GM20431 (cell line): ENCODE data around the gene MEGF11.

Experiments
- in situ Hi-C: fragments of 300-500 bp; cut with MseI, MboI; formaldehyde crosslinking; loops from one replicate; pipeline ENCODE4 v1.15.0; 2020; ENCODE audit warnings: low sequenced_read_pairs; ENCODE audit not compliant: unreplicated experiment

MEGF11 gene

DNA sequence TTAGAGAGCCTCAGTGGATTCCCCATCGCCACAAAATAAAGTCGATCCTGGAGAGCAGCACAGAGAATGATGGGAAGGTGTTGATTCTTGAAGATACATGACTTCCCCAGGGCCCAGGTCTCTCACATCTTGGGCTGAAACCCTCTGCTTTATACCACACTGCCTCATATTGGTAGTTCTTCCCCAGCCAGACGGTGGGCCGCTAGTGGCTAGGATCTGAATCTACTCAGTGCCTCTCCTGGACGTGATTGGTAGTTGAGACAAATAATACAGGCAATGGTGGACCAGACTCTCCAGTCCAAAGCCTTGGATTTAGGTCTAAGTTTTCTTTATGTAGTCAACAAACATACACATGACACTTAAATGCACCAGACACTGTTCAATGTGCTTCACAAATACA lies 334.6 kb downstream of the MEGF11 start:
- in situ Hi-C loops: loop anchor here (25.0 kb wide), 1 partner anchor 368 kb away; the partner anchor contains the start of gene DIS3L

GRCh38 chr15:65918357-65918920 lies 335.1 kb downstream of the MEGF11 start:
- in situ Hi-C loops: loop anchor here (25.0 kb wide), 1 partner anchor 369 kb away; the partner anchor contains the start of gene DIS3L

GRCh38 chr15:65917936-65918335 lies 335.6 kb downstream of the MEGF11 start:
- in situ Hi-C loops: loop anchor here (25.0 kb wide), 1 partner anchor 369 kb away; the partner anchor contains the start of gene DIS3L

DNA sequence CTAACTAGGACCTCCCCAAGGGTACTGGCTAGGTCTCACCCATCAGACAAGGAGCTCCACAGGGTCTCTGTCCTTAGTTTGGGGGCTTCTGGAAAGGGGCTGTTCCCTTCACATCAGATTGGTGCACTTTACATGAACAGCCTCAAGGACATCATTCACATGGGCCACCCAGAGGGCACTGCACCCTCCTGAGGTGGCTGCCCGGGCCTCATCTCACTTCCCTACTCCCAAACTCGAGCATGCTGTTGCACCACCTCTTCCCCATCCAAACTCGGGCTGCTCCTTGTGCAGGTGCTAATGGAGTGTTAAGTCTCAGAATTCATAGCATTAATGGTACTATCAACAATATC lies 336.2 kb downstream of the MEGF11 start:
- in situ Hi-C loops: loop anchor here (25.0 kb wide), 1 partner anchor 370 kb away; the partner anchor contains the start of gene DIS3L

GRCh38 chr15:65916664-65917406 lies 336.7 kb downstream of the MEGF11 start:
- in situ Hi-C loops: loop anchor here (25.0 kb wide), 1 partner anchor 370 kb away; the partner anchor contains the start of gene DIS3L

- in situ Hi-C loops: loop anchor here (25.0 kb wide), 1 partner anchor 371 kb away; the partner anchor contains the start of gene DIS3L
These were observed 337.4 kb downstream of the MEGF11 start for GRCh38 chr15:65916041-65916663.

GRCh38 chr15:65914981-65915925 lies 338.3 kb downstream of the MEGF11 start:
- in situ Hi-C loops: loop anchor here (25.0 kb wide), 1 partner anchor 372 kb away; the partner anchor contains the start of gene DIS3L

GRCh38 chr15:65914386-65914785 lies 339.2 kb downstream of the MEGF11 start:
- in situ Hi-C loops: loop anchor here (25.0 kb wide), 1 partner anchor 373 kb away; the partner anchor contains the start of gene DIS3L

DNA sequence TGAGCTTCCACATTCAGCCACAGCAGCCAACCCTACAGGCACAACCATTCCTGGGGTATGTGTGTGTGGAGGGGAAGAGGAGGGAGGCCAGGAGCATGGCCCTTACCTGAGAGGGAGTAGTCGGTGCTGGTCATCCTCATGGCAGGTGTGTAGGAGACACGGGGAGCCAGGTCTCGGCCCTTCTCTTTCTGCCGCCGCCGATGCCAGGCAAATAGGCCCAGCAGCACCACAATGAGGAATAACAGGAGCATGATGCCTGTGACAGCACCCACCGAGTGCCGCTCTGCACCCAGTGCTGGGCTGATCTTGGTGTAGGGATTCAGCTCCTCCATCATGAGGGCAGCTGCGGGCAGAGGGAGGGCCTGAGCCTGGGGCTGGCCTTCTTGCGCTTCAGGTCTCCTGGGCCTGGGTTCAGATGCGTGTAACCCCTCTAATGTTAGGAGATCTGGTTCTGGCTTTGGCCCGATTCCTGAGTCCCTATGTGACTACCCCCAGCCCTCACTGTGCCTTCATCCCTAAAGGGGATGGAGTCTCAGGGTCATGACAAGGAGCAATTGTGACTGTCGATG lies 339.8 kb downstream of the MEGF11 start:
- in situ Hi-C loops: loop anchor here (25.0 kb wide), 1 partner anchor 374 kb away; the partner anchor contains the start of gene DIS3L

GRCh38 chr15:65912235-65912634 lies 341.3 kb downstream of the MEGF11 start:
- in situ Hi-C loops: loop anchor here (25.0 kb wide), 1 partner anchor 375 kb away; the partner anchor contains the start of gene DIS3L

DNA sequence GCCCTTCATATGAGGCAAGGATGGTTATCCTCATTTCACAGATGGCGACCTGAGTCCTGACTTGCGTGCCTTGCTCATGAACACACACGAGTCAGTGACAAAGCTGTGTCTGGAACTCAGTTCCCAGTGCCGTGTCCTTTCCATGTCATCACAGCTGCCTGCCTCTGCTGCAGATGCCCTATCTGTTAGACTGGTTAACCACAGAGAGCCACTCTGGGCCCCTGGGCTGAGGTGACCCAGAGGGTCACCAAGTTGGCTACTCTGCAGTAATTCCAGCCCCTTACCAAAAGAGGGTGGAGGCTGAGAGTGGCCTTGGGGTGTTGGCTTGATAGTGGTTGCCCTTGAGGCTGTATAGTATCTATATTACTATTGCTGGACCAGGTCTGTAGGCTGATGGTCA lies 343.2 kb downstream of the MEGF11 start:
- in situ Hi-C loops: loop anchor here (25.0 kb wide), 1 partner anchor 377 kb away; the partner anchor contains the start of gene DIS3L

DNA sequence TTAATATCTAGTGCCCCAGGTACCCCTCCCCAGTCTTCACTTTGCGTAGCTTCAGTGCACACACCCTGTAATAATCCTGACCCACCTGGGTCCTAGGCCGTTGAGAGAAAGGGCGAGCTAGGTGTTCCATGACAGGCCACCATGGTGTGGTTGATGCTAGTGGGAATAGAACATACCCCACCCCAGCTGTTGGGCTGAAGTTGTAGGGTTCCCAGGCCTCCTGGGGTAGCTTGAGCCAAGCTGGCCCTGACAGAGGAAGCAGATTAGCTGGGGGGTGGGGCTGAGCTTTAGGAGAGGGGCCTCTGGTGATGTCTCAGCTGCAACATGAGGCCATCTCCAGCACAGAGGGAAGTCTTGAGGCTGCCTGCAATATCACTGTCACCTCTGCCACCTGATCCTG lies 343.7 kb downstream of the MEGF11 start:
- in situ Hi-C loops: loop anchor here (25.0 kb wide), 1 partner anchor 377 kb away; the partner anchor contains the start of gene DIS3L

GRCh38 chr15:65908876-65909275 lies 344.7 kb downstream of the MEGF11 start:
- in situ Hi-C loops: loop anchor here (25.0 kb wide), 1 partner anchor 378 kb away; the partner anchor contains the start of gene DIS3L

- in situ Hi-C loops: loop anchor here (25.0 kb wide), 1 partner anchor 380 kb away; the partner anchor contains the start of gene DIS3L
These were observed 345.9 kb downstream of the MEGF11 start for GRCh38 chr15:65907661-65908060.

DNA sequence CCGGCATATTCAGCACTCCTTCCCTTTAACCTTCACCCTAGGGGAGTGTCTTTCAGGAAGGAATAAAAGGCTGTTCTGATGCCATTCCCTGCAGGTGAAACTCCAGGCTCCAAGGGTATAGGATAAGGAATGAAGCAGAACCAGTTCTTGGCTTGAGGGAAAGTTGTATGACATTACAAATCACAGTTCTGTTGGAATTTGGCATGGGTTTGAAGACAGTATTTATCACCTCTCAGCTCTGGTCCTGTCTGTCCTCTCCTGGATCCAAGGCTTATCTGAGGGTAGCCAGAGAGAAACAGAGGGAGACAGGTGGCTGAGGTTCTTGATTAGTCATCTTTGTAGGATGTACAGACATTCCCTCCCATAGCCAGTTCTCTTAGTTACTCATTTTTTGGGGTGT lies 347.2 kb downstream of the MEGF11 start:
- in situ Hi-C loops: loop anchor here (25.0 kb wide), 1 partner anchor 381 kb away; the partner anchor contains the start of gene DIS3L

DNA sequence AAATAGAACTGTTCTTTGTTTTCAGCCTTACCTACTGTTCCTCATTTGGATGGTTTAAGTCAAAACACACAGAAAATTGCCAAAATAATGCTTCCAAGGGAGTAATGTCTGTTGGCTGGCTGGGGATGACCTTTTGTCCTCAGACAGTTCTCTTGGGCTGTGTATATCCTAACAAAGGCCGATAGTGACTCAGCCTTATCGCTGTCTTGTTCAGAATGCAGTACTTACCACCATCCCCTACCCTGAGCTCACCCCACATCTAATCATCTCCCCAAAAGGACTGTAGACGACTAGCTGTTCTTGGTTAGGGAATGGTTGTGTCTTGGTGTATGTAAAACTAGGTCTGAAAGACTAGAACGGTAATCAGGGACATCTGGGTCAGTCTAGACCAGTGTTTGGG lies 349.2 kb downstream of the MEGF11 start:
- in situ Hi-C loops: loop anchor here (25.0 kb wide), 1 partner anchor 383 kb away; the partner anchor contains the start of gene DIS3L

- in situ Hi-C loops: loop anchor here (25.0 kb wide), 1 partner anchor 384 kb away; the partner anchor contains the start of gene DIS3L
These were observed 350.1 kb downstream of the MEGF11 start for GRCh38 chr15:65903296-65904073.

- in situ Hi-C loops: loop anchor here (25.0 kb wide), 1 partner anchor 385 kb away; the partner anchor contains the start of gene DIS3L
These were observed 351.2 kb downstream of the MEGF11 start for GRCh38 chr15:65902373-65902772.
